ENCODE data around the gene ANK2.

DNA sequence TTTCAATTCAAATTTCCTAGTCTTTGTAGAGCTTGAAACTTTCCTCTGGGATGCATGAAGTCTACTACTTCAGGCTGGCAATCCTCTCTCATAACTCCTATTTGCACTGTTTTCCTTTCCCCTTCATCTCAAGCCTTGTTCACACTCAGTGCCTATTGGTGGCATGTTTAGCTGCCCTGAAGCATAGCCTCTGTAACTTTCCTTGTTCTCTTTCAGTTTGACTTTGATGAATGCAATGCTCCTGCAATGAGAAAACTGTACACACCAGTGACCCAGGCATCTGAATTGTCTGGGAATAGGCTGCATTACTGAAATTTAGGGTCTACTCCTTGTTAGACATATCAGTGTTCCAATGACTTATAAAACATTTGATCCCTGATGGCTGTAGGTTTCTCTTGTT, 81.7 kb downstream of the ANK2 start:
- no peak for TF ChIP-seq CTCF (IDR thresholded peaks at IDR 0.05)
- no peak for TF ChIP-seq POLR2A (IDR thresholded peaks at IDR 0.05)

Data from uterus (tissue), 2 donors.